IPS-18a (cell line): Measurements from ENCODE around the gene HNRNPA3.
A peak's percentile ranks its signal among the peaks of the same experiment; 100 is the strongest.

Source experiments
- H3K27ac ChIP-seq: one replicate; pipeline ENCODE4 v1.5.1; 2013; ENCODE audit warnings: low read length
- H3K27me3 ChIP-seq: one replicate; pipeline ENCODE4 v1.6.1; 2013; ENCODE audit warnings: mild to moderate bottlenecking, low read length; ENCODE audit not compliant: control insufficient read depth, insufficient read depth
- H3K36me3 ChIP-seq: one replicate; pipeline ENCODE4 v1.6.1; 2013; ENCODE audit warnings: low read depth, low read length; ENCODE audit not compliant: control insufficient read depth
- H3K4me1 ChIP-seq: one replicate; pipeline ENCODE4 v1.6.1; 2013; ENCODE audit warnings: low read depth, low read length; ENCODE audit not compliant: control insufficient read depth
- H3K4me3 ChIP-seq: one replicate; pipeline ENCODE4 v1.5.1; 2013; ENCODE audit warnings: low read length
- H3K9ac ChIP-seq: one replicate; pipeline ENCODE4 v1.6.1; 2013; ENCODE audit warnings: mild to moderate bottlenecking, low read length, moderate library complexity
- H3K9me3 ChIP-seq: one replicate; pipeline ENCODE4 v1.6.1; 2013; ENCODE audit warnings: low read depth, low read length; ENCODE audit not compliant: control insufficient read depth

HNRNPA3 gene

DNA sequence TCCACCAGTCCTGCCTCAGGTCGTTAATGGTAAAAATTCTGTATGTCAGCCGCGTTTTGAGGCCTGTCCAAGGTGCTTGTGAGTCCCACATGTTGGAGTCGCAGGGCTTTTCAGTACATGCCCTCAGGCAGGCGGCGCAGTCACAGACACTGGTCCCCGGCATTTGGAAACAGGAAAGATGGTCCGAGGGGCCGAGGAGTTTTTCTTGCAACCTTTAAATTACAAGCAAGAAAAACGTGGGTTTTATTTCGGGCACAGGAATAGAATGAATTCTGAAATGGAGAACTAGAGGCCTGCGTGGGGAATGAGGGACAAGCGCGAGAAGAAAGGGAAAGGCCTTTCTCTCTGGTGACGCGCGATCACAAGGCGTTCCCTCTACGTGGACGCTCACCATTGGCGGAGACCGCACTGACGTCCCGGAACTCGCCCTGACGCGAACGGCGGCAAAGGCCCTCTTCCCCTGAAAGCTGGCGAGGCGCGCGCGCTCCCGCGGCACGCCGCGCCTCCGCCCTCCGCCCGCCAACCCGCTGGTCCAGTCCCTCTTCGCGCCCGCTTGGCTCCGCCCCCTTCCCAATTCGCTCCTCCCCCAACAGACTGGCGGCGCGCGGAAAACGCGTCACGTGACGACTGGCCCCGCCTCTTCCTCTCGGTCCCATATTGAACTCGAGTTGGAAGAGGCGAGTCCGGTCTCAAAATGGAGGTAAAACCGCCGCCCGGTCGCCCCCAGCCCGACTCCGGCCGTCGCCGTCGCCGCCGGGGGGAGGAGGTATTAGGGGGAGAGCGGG, at the start of gene HNRNPA3:
TSS of gene HNRNPA3 (plus strand) at position 689 of the 785 bp plus-strand sequence. CDS start at position 695, 6 bp downstream.
- H3K27ac ChIP-seq, result peak within 1 kb of the TSS; percentile 98
- no peaks in the 10 kb centered on the region for H3K27me3 ChIP-seq
- H3K4me3 ChIP-seq, result peak within 1 kb of the TSS; percentile 100
- peaks cover 13% of the 10 kb centered on the region for H3K4me1 ChIP-seq
- peak within 1 kb of the TSS; percentile 100 for H3K9ac ChIP-seq
- peaks cover 34% of the 10 kb centered on the region for H3K36me3 ChIP-seq
- H3K9me3 ChIP-seq, result no peaks in the 10 kb centered on the region

DNA sequence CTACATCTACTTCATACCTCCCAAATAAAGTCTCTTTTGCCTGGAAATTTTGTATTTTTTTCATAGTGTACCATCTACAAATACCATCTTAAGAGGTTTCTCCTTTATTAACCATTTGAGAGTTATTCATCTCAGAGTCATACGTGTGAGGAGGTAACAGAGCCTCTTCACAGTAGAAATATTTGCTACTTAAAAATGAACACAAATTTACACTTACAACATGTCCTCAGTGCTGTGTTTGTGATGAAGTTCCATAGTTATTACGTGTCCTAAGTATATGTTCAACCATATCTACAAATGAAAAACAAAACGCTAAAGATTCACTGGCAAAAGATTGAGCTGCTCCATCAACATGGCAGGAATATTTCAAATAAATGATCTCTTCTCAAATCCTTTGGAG, 48.5 kb upstream of the HNRNPA3 start:
- Histone ChIP-seq H3K27me3 (peaks cover 6% of the 10 kb centered on the region), H3K36me3 (no peaks in the 10 kb centered on the region), H3K9ac (no peak overlapping the region), H3K4me3 (no peak overlapping the region), H3K4me1 (peaks cover 21% of the 10 kb centered on the region), H3K9me3 (no peaks in the 10 kb centered on the region), H3K27ac (no peak overlapping the region)

DNA sequence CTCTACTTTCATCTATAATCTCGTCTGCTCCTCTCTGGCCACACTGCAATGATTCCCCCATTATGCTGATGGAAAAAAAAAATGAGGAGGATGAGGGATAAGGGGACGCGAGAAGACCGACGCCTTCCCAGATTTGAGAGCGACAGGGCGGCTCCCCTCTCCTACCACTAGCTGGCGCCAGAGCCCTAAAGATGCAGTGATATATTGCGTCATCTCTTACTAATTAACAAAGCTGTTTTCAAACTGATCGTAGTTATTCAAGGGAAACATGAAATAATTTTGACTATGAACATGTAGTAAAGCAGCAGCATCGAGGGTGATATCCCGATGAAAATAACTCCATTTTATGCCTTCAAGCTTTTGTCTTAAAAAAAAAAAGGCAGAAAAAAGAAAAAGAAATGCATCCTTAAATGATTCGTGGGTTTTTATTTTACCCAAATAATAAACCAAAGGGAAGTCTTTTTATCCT, 48.0 kb upstream of the HNRNPA3 start:
- Histone ChIP-seq H3K9ac (peak overlapping the region; percentile 46), H3K9me3 (no peaks in the 10 kb centered on the region), H3K27me3 (peaks cover 6% of the 10 kb centered on the region), H3K27ac (peak overlapping the region; percentile 60), H3K4me3 (peak overlapping the region; percentile 15), H3K36me3 (no peaks in the 10 kb centered on the region), H3K4me1 (peaks cover 21% of the 10 kb centered on the region)

DNA sequence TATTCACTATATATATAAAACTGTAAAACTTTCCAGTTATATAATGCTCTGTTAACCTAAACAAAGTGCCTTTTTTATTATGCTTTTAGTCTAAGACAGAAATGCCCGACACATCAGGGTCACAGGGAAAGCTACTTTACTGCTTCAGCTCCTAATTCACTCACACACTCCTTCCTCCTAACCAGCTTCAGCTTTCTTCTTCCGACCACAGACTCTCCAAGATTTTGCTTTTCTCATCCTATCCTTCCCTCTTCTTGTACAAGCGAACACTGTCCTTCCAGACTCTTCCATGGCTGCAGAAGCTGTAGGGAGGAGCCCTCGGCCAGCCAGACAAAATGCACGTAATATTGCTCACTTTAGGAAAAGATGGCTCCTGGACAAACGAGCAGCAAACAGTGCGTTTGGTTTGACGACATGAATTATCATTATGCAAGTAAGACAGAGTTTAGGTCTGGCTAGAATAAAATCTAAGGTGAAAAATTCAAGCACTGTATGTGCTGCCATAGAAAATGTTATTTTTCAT, 47.5 kb upstream of the HNRNPA3 start:
- no peaks in the 10 kb centered on the region for H3K36me3 ChIP-seq
- H3K27me3 ChIP-seq, result peaks cover 6% of the 10 kb centered on the region
- peak overlapping the region; percentile 15 for H3K4me3 ChIP-seq
- H3K9me3 ChIP-seq, result no peaks in the 10 kb centered on the region
- H3K27ac ChIP-seq, result peak overlapping the region; percentile 60
- H3K4me1 ChIP-seq, result peaks cover 21% of the 10 kb centered on the region
- peak overlapping the region; percentile 46 for H3K9ac ChIP-seq

DNA sequence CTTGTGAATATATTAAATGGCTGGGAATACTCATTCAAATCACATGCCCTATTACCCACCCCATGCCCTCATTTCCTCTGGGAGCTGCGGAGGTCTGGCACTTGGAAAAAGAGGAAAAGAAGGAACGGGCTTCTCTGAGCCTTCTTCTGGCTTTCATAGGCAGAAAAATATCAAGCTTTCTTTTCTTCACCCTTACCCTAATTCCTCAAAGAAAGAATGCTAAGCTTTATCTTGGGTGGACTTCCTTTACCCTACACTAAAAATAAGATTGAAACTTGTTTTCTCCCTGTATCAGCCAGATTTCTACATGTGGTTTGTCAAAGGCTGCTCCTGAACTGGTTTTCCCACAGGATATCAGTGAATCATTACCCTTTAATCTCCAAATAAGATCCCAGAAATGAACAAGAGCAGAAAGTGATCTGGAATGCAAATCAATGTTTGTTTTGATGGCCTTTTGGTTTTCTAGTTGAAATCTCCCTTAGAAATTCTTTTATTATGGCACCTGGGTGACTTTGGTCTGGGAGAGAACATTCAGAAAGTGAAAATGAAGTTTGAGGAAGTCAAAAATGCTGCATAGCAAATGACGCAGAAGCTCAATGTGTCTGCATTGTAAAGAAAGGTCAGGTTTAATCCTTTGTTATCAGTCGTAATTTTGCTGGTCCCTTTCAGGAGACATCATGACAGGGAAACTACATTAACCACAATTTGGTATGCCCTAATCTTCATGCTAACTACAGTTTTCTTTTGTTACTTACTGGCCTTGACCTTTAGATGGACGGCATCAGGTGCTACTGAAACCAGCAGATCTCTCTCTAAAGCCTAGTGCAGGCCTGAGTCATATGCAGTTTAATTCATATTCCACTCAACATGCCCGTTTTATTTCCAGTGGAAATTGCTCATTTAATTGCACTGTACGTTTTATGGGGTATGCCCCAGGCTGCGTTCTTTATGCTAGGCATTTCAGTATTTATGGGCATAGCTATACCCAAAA, 46.6 kb upstream of the HNRNPA3 start:
- H3K27ac ChIP-seq, result no peak overlapping the region

DNA sequence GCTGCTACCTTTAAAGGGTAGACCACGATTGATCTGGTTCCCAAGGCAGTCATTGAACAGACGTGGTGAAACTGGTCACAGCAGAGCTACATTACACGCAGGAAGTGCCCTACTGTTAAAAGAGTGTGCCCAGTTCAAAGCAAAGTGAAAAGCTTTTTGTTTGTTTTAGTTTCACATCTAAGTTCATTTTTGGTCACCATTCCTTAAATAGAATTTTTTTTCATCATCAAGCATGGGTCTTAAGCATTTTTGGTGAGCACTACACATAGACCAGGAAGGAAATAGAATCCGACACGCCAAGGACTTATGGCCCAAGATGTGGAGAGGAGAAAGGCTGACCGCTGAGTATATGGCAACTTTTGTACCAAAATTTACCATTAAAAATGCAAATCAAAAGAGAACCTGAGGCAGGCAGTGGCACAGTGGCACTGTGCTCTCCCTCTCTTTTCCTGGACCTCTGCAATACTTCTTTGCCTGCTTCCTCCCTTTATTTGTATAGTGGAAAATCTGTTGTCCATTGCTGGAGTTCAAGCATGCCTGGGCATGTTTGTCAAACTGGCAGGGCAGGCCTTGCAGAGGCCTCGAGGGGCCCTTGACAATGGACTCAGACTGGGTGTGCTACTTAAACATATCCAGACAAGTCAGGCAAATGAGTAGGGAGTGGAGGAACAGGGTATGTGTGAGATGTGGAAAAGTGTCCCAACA, 42.6 kb upstream of the HNRNPA3 start:
- Histone ChIP-seq H3K27me3 (no peaks in the 10 kb centered on the region), H3K9ac (no peak overlapping the region)

More for the DNA sequence above, 46.6 kb upstream of the HNRNPA3 start:
- Histone ChIP-seq H3K36me3 (no peaks in the 10 kb centered on the region), H3K27me3 (peaks cover 6% of the 10 kb centered on the region), H3K9ac (no peak overlapping the region), H3K4me3 (no peak overlapping the region), H3K4me1 (peaks cover 21% of the 10 kb centered on the region), H3K9me3 (no peaks in the 10 kb centered on the region)

DNA sequence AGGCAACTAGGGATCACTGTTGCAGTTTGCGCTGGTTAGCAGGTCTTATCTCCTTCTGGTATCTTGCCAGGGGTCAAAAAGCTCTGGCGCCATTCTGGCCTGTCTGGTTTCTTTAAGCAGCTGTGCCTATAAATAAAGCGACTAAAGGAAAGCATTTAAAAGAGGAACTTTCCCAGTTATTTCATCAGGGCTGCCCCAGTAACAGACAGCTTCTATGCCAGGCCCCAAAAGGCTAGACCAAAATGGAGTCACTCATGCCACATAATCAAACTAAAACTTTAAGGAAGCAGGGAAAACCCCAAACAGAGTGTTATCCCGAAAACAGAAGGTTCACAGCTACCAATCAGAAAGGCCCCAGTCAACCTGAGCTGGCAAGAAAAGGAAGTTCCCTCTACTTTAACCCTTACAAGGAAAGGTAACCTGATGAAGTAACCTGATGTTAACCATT, 41.2 kb upstream of the HNRNPA3 start:
- H3K9me3 ChIP-seq, result no peaks in the 10 kb centered on the region
- no peak overlapping the region for H3K9ac ChIP-seq
- H3K4me3 ChIP-seq, result no peak overlapping the region
- no peaks in the 10 kb centered on the region for H3K36me3 ChIP-seq
- no peaks in the 10 kb centered on the region for H3K27me3 ChIP-seq
- peaks cover 2% of the 10 kb centered on the region for H3K4me1 ChIP-seq
- no peak overlapping the region for H3K27ac ChIP-seq

More for the DNA sequence above, 42.6 kb upstream of the HNRNPA3 start:
- H3K4me3 ChIP-seq, result no peak overlapping the region
- H3K4me1 ChIP-seq, result peaks cover 15% of the 10 kb centered on the region
- H3K36me3 ChIP-seq, result no peaks in the 10 kb centered on the region
- H3K9me3 ChIP-seq, result no peaks in the 10 kb centered on the region
- H3K27ac ChIP-seq, result no peak overlapping the region

DNA sequence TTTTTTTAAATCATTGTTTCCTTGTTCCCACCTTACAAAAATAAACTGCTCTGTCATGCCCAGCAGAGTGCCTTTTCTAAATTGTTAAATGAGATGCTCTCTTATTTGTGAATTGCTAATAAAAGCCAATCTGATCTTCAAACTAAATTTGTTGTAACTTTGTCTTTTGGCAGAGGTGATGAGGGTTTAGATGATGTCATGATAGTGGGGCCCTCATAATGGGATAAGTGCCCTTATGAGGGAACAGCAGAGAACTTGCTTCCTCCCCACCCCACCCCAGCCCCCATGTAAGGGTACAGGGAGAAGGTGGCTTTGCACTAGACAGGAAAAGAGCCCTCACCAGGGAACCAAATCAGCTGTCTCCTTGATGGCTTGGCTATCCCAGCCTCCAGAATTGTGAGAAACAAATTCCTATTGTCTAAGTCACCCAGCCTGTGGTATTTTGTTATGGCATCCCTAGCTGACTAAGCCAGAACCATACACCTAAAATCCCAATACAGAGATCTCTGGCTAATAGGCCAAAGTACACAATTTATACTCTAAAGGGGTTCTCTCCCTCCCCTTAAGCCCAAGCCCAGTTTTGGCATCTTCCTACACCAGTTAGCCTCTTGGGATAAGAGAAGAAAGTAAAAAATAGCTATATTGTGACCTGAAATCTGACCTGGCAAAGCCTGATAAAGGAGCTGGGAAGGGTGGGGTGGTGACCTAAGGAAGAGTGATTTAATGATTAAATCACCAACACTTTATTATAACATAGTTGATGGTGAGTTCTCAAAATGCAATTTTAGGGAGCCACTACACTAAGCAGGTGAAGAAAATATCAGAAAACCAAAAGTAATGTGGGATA, 40.3 kb upstream of the HNRNPA3 start:
- Histone ChIP-seq H3K27me3 (no peaks in the 10 kb centered on the region), H3K4me3 (no peak overlapping the region), H3K27ac (no peak overlapping the region), H3K4me1 (no peaks in the 10 kb centered on the region), H3K36me3 (no peaks in the 10 kb centered on the region), H3K9me3 (no peaks in the 10 kb centered on the region), H3K9ac (no peak overlapping the region)

DNA sequence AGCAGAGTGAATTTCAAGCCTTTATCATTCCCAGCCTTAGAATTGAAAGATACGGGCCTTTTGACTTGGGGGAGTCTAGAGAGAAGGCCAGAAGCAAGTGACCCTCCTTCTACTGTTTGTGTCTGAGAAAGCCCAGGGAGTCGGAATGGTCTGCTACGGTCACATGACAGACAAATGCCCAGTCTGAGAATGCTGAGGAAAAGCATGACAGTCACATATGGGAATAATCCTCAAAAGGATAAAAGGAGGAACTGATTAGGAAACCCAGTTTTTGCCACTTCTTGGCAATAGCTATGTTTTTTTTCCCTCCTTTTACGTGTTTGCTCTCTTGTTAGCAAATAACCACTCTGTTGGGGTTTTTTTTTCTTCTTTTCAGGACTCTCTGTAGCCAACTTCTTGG, 38.1 kb upstream of the HNRNPA3 start:
- H3K9me3 ChIP-seq, result no peaks in the 10 kb centered on the region
- H3K4me3 ChIP-seq, result no peak overlapping the region
- H3K27ac ChIP-seq, result no peak overlapping the region
- H3K36me3 ChIP-seq, result no peaks in the 10 kb centered on the region
- H3K9ac ChIP-seq, result no peak overlapping the region
- H3K4me1 ChIP-seq, result peaks cover 8% of the 10 kb centered on the region
- no peaks in the 10 kb centered on the region for H3K27me3 ChIP-seq

DNA sequence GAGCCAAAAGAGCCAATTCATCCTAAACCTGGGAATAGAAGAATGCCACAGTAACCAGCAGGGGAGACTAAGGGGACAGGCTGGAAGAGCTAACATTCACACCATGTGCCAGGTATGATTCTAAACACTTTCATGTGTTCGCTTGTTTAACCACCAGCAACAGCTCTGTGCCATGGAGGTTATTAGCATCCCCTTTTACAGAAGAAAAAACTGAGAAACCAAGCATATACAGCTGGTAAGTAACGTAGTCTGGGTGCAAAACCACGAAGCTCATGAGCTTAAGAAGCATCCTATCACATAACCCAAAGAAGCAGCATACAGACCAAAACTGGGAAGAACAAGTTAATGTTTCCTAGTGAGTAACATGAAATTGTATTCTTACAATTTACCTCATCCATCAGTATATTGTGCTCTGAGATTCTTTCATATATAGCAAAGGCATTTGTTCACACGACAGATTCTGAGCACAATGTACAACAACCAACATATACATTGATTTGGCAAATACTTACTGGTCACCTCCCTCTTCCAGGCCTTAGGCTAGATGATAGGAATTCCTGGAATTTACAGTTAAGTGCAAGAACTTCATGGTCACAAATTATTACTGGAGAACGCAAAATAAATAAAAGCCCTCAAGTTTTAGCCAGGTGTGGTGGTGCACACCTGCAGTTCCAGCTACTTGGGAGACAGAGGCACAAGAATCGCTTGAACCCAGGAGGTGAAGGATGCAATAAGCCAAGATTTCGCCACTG, 36.5 kb upstream of the HNRNPA3 start:
- Histone ChIP-seq H3K9me3 (no peaks in the 10 kb centered on the region), H3K4me3 (no peak overlapping the region), H3K27ac (no peak overlapping the region), H3K27me3 (no peaks in the 10 kb centered on the region), H3K36me3 (no peaks in the 10 kb centered on the region), H3K4me1 (peaks cover 8% of the 10 kb centered on the region), H3K9ac (no peak overlapping the region)
